Prostate gland (tissue), 2 donors: ENCODE results near the gene TMA7. TPM values are rescaled to one million over a fixed set of nuclear protein-coding genes. Genes with fewer than 3 reads are reported as not detected.

Experiments
- DNase-seq: peaks from one replicate; pipeline ENCODE4 v3.0.0-alpha.2; 2019; ENCODE audit warnings: low spot score
- H3K27ac ChIP-seq, 2 donors: fragments of 200-600 bp; sonication (generic); 2 replicates each; pipeline ENCODE4 v1.5.1; 2017 to 2019
- H3K27me3 ChIP-seq: fragments of 200-600 bp; sonication (generic); replicated peaks from 2 replicates; pipeline ENCODE4 v1.5.1; 2019; ENCODE audit not compliant: insufficient read depth
- H3K36me3 ChIP-seq, 2 donors: fragments of 200-600 bp; sonication (generic); 1 replicate in 1 of 2; 2 replicates in 1 of 2; pipeline versions ENCODE4 v1.5.1 to v1.8.1; 2017 to 2019
- H3K4me1 ChIP-seq: fragments of 200-600 bp; sonication (generic); replicated peaks from 2 replicates; pipeline ENCODE4 v1.5.1; 2019
- H3K4me3 ChIP-seq, 2 donors: fragments of 200-600 bp; sonication (generic); 2 replicates each; pipeline ENCODE4 v1.5.1; 2017 to 2019
- H3K9me3 ChIP-seq: fragments of 200-600 bp; sonication (generic); 2 replicates; pipeline ENCODE4 v1.5.1; 2017
- POLR2A ChIP-seq: fragments of 450-650 bp; IDR thresholded peaks from one replicate; pipeline ENCODE4 v1.6.1; 2016; ENCODE audit warnings: antibody characterized with exemption, mild to moderate bottlenecking
- POLR2AphosphoS5 ChIP-seq: sonication (generic); formaldehyde crosslinking; IDR thresholded peaks from one replicate; pipeline ENCODE4 v1.6.1; 2017; ENCODE audit warnings: antibody characterized with exemption
- WGBS: methylation state at CpG from one replicate; pipeline ENCODE4 v1.1.5; 2018; 5-methylcytosine and 5-hydroxymethylcytosine counted together
- intact Hi-C: fragments of 100-400 bp; cut with DNase I; formaldehyde crosslinking; loops from one replicate; pipeline ENCODE4 v1.14.2; 2022
- total RNA-seq, 2 donors: library from RNA; depleted of rRNA; stranded (reverse); fragments of >200 nt; gene quantifications; one replicate each; pipeline ENCODE4 v1.1.0, GENCODE V29; 2016
- TF ChIP-seq, protein P1 (sequence below), 4 experiments: fragments of 200-600 bp in 2 of 4; fragments of 450-650 bp in 2 of 4; sonication (generic) in 2 of 4; IDR thresholded peaks; 1 replicate in 3 of 4; 2 replicates in 1 of 4; pipeline ENCODE4 v1.5.1; 2016 to 2019; ENCODE audit warnings: antibody characterized with exemption in 4 of 4, mild to moderate bottlenecking in 2 of 4, moderate library complexity in 2 of 4

The TMA7 gene
- total RNA-seq, 2 donors from 2014 or later = 310 to 446 TPM

DNA sequence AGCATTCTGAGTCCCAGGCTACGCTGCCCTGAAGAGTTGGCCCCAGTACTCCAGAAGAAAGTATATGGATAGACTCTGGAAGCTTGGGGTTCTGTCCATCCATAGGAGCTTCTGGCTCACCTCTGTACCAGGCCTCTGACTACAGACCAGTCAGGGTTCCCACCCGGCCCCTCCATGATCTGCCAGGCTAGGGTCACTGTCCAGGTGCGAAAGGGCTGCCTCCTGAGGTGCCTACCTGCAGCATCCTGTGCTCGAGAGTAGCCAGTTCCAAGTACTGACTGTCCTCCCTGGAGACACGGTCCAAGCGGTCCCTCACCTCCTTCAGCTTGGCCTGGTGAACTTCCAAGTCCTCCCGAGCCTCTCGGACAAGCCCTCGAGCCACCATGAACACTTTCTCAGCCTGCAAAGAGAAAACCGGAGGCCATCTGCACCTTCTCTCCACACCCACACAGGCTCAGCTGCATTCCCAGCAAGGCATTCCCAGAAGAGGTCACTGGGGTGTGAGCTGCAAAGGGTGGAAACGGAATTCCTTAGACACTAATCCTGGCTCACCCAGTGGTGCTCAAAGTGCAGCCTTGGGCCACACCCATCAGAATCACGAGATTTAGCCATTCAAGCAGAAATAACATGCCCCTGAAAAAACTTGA lies 6.5 kb upstream of the TMA7 start:
- H3K36me3 ChIP-seq = no peaks in the 10 kb centered on the region
- H3K4me3 ChIP-seq = no peak overlapping the region
- intact Hi-C loops = loop anchor here (5.0 to 10.0 kb wide), 2 partner anchors 129 to 201 kb away; partner anchors contain the start of gene NME6
- no peak for DNase-seq
- peak overlapping the region; percentile 31 to 96 for H3K27ac ChIP-seq
- no peaks in the 10 kb centered on the region for H3K9me3 ChIP-seq
- no peaks in the 10 kb centered on the region for H3K27me3 ChIP-seq
- WGBS = 75% methylated on average over 12 of the region's 12 CpGs
- TF ChIP-seq POLR2AphosphoS5 (no peak), POLR2A (no peak)
- TF ChIP-seq, protein P1, sequence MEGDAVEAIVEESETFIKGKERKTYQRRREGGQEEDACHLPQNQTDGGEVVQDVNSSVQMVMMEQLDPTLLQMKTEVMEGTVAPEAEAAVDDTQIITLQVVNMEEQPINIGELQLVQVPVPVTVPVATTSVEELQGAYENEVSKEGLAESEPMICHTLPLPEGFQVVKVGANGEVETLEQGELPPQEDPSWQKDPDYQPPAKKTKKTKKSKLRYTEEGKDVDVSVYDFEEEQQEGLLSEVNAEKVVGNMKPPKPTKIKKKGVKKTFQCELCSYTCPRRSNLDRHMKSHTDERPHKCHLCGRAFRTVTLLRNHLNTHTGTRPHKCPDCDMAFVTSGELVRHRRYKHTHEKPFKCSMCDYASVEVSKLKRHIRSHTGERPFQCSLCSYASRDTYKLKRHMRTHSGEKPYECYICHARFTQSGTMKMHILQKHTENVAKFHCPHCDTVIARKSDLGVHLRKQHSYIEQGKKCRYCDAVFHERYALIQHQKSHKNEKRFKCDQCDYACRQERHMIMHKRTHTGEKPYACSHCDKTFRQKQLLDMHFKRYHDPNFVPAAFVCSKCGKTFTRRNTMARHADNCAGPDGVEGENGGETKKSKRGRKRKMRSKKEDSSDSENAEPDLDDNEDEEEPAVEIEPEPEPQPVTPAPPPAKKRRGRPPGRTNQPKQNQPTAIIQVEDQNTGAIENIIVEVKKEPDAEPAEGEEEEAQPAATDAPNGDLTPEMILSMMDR (IDR thresholded peaks at IDR 0.05) = no peak
- H3K4me1 ChIP-seq = peaks cover 7% of the 10 kb centered on the region

DNA sequence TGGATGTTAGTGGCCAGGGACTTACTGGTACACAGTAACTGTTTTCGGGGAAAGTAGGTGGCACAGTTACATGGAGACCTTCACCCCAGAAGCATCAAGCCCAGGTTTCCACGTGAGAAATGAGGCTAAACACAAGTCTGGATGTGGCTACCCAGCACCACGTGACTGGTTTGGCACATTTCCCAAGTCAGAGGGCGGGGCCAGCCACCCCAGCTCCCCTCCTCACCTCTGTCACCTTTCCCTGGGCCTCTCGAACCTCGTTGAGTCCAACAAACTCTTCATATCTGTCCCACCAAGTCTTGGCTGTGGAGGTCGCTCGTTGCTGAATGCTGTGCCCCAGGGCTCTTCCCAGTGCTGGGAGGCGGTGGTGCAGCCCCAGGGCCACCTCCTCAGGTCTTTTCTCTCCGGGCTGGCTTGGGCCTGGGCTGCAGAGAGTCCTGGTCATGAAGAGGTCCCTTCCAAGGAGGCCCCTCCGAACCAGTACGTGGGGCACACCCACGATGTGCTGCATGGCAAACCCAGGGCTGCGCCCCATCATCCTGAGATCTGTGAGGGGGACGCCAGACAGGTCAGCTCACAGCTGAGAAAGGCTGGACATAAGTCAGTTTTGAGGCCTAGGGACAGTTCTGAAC lies 5.3 kb upstream of the TMA7 start:
- Histone ChIP-seq H3K4me1 (peaks cover 7% of the 10 kb centered on the region), H3K36me3 (no peaks in the 10 kb centered on the region), H3K27me3 (no peaks in the 10 kb centered on the region), H3K9me3 (no peaks in the 10 kb centered on the region), H3K4me3 (no peak overlapping the region), H3K27ac (peak overlapping the region in 1 of 2 donors; percentile 25)
- 66% methylated on average over 14 of the region's 15 CpGs for WGBS
- intact Hi-C loops = loop anchor here (1.0 to 10.0 kb wide), 4 partner anchors 36 to 242 kb away; partner anchors contain the start of gene NME6
- TF ChIP-seq POLR2A (no peak), POLR2AphosphoS5 (no peak)
- TF ChIP-seq, protein P1 (IDR thresholded peaks at IDR 0.05) = no peak
- no peak for DNase-seq

DNA sequence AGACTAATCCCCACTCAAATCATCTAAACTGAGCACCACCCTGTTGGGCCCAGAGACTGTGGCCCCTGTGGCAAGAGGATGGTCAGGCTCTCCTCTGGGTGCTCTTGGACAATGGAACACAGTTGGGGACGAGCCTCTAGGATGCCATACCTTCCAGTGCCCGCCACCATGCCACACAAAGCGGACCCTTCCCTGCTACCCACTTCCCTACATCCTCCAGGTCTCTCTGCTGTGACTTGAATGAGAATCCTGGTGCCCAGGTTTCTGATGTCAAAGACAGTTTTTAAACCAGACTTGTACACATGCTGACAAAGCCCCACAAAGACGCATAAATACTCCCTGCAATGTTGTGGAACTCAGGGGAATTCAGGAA lies 4.8 kb upstream of the TMA7 start:
- Histone ChIP-seq H3K27me3 (no peaks in the 10 kb centered on the region), H3K4me3 (no peak overlapping the region), H3K9me3 (no peaks in the 10 kb centered on the region), H3K36me3 (no peaks in the 10 kb centered on the region), H3K4me1 (peaks cover 7% of the 10 kb centered on the region), H3K27ac (peak overlapping the region; percentile 34 to 35)
- DNase-seq = no peak
- 91% methylated on average over 4 of the region's 4 CpGs for WGBS
- TF ChIP-seq POLR2AphosphoS5 (no peak), POLR2A (no peak)
- TF ChIP-seq, protein P1 (IDR thresholded peaks at IDR 0.05) = no peak
- intact Hi-C loops = loop anchor here (1.0 to 10.0 kb wide), 3 partner anchors 37 to 243 kb away; partner anchors contain the start of gene NME6

DNA sequence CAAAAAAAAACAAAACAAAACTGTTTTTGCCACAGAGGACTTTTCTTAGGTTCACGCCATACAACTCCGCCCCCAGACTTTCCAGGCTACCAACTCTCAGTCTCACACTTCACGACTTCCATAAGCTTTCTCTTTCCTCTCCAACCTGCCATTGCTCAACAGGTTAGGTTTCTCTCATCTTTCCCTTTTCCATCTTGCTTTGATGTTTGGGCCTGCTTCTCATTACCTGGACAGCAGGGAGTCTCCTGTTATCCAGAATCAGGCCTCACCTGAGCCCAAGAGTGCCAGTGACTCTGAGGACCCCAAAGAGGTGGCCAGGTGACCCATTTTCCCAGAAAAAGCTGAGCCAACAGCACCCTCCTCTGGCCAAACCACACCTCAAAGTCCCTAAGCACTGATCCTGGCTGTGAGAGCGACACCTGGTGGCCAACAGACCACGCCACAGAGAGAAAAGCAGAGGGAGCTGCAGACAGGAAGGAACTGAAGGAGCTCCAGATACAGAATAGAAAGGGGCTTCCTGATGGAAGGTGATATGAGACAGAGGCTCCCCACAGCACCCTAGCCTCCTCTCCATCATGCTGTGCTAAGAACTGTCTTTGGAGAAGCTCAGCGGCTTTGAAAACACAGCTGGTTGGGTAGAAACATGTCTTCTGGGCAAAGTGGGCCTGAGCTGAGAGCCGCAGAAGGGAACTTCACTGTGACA lies 4.1 kb upstream of the TMA7 start:
- H3K27ac ChIP-seq = peak overlapping the region; percentile 34 to 35
- H3K36me3 ChIP-seq = no peaks in the 10 kb centered on the region
- intact Hi-C loops = loop anchor here (1.0 to 10.0 kb wide), 4 partner anchors 38 to 244 kb away; partner anchors contain the start of gene NME6
- H3K9me3 ChIP-seq = no peaks in the 10 kb centered on the region
- peak; percentile 88 for DNase-seq
- peaks cover under 1% of the 10 kb centered on the region for H3K4me1 ChIP-seq
- peak; percentile 80 for TF ChIP-seq POLR2AphosphoS5
- TF ChIP-seq, protein P1 (IDR thresholded peaks at IDR 0.05) = peak; percentile 97 to 100 (median 100)
- TF ChIP-seq POLR2A = peak; percentile 11
- no peak overlapping the region for H3K4me3 ChIP-seq
- WGBS = 37% methylated on average over 7 of the region's 7 CpGs
- H3K27me3 ChIP-seq = no peaks in the 10 kb centered on the region
